Measurements from ENCODE around the gene TOB2.

- TF ChIP-seq POLR2A (IDR thresholded peaks at IDR 0.05; ENCODE audit: low read depth, low read length) (no peak), POLR2AphosphoS5 (IDR thresholded peaks at IDR 0.05; ENCODE audit: low read depth, low read length) (no peak), TAF1 (IDR thresholded peaks at IDR 0.05; ENCODE audit: borderline replicate concordance, low read depth, low read length) (no peak)
Observed at GRCh38 chr22:41384128-41384527, 62.5 kb downstream of the TOB2 start.
